Measurements from ENCODE around the gene UBE4B. TPM values are rescaled to one million over a fixed set of nuclear protein-coding genes. Genes with fewer than 3 reads are reported as not detected.
"Not testable (repeated sequence)": the region's sequence is repeated elsewhere in the genome, so short reads cannot be mapped to it uniquely, and the experiment has no call there.

Gene UBE4B
- total RNA-seq, 1 donor from 2014 or later = 62.2 TPM

DNA sequence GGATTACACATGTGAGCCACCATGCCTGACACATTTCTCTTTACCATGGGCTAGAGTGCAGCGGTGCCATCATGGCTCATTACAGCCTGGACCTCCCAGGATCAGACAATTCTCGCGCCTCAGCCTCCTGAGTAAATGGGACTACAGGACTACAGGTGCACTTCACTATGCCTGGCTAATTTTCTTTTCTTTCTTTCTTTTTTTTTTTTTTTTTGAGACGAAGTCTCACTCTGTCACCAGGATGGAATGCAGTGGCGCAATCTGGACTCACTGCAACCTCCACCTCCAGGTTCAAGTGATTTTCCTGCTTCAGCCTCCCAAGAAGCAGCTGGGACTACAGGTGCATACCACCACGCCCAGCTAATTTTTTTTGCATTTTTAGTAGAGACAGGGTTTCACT lies 162.8 kb downstream of the UBE4B start:
- Mint-ChIP-seq H3K4me3 (ENCODE audit: unreplicated experiment) (no peak overlapping the region), H3K27me3 (ENCODE audit: unreplicated experiment) (peaks cover 2% of the 10 kb centered on the region), H3K4me1 (ENCODE audit: unreplicated experiment) (no peaks in the 10 kb centered on the region), H3K27ac (ENCODE audit: unreplicated experiment) (no peak overlapping the region), H3K36me3 (ENCODE audit: unreplicated experiment) (no peaks in the 10 kb centered on the region), H3K9me3 (ENCODE audit: unreplicated experiment) (no peaks in the 10 kb centered on the region)
- TF ChIP-seq, protein P1, sequence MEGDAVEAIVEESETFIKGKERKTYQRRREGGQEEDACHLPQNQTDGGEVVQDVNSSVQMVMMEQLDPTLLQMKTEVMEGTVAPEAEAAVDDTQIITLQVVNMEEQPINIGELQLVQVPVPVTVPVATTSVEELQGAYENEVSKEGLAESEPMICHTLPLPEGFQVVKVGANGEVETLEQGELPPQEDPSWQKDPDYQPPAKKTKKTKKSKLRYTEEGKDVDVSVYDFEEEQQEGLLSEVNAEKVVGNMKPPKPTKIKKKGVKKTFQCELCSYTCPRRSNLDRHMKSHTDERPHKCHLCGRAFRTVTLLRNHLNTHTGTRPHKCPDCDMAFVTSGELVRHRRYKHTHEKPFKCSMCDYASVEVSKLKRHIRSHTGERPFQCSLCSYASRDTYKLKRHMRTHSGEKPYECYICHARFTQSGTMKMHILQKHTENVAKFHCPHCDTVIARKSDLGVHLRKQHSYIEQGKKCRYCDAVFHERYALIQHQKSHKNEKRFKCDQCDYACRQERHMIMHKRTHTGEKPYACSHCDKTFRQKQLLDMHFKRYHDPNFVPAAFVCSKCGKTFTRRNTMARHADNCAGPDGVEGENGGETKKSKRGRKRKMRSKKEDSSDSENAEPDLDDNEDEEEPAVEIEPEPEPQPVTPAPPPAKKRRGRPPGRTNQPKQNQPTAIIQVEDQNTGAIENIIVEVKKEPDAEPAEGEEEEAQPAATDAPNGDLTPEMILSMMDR (IDR thresholded peaks at IDR 0.05) = no peak
- DNase-seq (ENCODE audit: extremely low spot score, unreplicated experiment) = no peak

DNA sequence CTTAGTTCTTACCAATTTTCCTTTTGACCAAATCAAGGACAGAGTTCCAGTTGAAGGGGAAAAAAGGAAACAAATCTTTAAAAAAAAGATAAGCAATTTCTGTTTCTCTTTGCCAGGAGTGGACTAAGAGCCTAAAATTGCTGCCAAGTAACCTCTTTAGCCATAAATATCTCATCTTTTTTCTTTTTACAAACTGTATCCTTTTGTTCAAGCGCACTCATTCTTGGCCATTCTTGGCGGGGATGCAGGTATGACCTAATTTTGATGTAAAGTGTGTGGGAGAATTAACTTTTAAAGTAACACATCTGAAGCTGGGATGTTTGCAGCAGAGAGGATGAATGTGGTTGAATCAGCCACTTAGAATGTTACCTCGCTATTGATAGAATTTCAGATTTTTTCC lies 164.2 kb downstream of the UBE4B start:
- no peaks in the 10 kb centered on the region for H3K4me1 Mint-ChIP-seq (ENCODE audit: unreplicated experiment)
- H3K27ac Mint-ChIP-seq (ENCODE audit: unreplicated experiment) = no peak overlapping the region
- peaks cover 2% of the 10 kb centered on the region for H3K27me3 Mint-ChIP-seq (ENCODE audit: unreplicated experiment)
- H3K4me3 Mint-ChIP-seq (ENCODE audit: unreplicated experiment) = no peak overlapping the region
- H3K9me3 Mint-ChIP-seq (ENCODE audit: unreplicated experiment) = no peaks in the 10 kb centered on the region
- DNase-seq (ENCODE audit: extremely low spot score, unreplicated experiment) = no peak
- TF ChIP-seq, protein P1 (IDR thresholded peaks at IDR 0.05) = no peak
- no peaks in the 10 kb centered on the region for H3K36me3 Mint-ChIP-seq (ENCODE audit: unreplicated experiment)

DNA sequence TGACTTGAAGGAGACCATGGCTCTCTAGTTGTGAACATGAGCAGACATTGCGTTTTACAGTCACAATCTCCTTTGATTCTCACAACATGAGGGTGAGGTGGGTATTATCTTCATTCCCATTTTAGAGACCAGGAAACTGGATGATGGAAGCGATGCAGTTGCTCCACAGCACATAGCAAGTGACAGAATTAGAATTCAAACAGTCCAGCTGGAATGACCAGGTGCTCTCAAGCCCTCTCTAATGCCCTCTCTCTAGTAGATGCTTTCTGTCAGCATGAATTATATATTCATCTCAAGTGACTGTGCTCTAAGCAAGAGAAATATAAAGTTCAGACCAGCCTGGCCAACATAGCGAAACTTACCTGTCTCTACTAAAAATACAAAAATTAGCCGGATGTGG lies 167.9 kb downstream of the UBE4B start:
- Mint-ChIP-seq H3K4me3 (ENCODE audit: unreplicated experiment) (no peak overlapping the region), H3K4me1 (ENCODE audit: unreplicated experiment) (no peaks in the 10 kb centered on the region), H3K36me3 (ENCODE audit: unreplicated experiment) (no peaks in the 10 kb centered on the region), H3K9me3 (ENCODE audit: unreplicated experiment) (no peaks in the 10 kb centered on the region), H3K27ac (ENCODE audit: unreplicated experiment) (no peak overlapping the region), H3K27me3 (ENCODE audit: unreplicated experiment) (no peaks in the 10 kb centered on the region)
- DNase-seq (ENCODE audit: extremely low spot score, unreplicated experiment) = no peak
- TF ChIP-seq, protein P1 (IDR thresholded peaks at IDR 0.05) = no peak

DNA sequence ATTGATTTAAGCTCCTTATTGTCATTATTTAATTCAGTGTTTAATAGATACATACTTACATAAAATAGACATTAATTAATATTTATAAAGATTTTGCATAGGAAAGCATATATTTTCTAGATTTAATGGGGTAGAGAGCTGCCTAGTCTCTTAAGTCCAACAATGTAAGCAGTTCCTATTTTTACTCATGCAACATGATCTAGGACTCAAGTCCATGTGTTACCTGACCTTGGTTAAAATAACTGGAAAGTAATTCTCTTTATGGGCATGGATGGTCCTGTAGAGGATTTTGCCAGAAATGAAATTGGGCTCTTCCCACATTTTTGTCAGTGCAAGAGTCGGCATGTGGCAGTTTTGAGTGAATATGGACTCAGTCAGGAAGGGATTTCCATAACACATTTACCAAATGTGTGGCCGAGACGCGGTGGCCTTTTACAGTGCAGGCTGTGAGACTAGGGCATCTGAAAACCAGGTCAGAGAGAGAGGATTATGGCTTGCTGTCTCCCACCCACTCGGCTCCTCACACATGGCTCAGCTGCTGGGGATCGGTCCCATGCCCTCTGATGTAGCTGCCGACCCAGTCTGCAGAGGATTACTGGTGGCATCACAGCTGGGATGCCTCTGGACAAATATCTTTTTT lies 171.4 kb downstream of the UBE4B start:
- TF ChIP-seq, protein P1 (IDR thresholded peaks at IDR 0.05) = no peak
- H3K36me3 Mint-ChIP-seq (ENCODE audit: unreplicated experiment) = no peaks in the 10 kb centered on the region
- no peaks in the 10 kb centered on the region for H3K9me3 Mint-ChIP-seq (ENCODE audit: unreplicated experiment)
- H3K4me1 Mint-ChIP-seq (ENCODE audit: unreplicated experiment) = peaks cover under 1% of the 10 kb centered on the region
- H3K27ac Mint-ChIP-seq (ENCODE audit: unreplicated experiment) = no peak overlapping the region
- H3K27me3 Mint-ChIP-seq (ENCODE audit: unreplicated experiment) = no peaks in the 10 kb centered on the region
- no peak overlapping the region for H3K4me3 Mint-ChIP-seq (ENCODE audit: unreplicated experiment)
- no peak for DNase-seq (ENCODE audit: extremely low spot score, unreplicated experiment)

DNA sequence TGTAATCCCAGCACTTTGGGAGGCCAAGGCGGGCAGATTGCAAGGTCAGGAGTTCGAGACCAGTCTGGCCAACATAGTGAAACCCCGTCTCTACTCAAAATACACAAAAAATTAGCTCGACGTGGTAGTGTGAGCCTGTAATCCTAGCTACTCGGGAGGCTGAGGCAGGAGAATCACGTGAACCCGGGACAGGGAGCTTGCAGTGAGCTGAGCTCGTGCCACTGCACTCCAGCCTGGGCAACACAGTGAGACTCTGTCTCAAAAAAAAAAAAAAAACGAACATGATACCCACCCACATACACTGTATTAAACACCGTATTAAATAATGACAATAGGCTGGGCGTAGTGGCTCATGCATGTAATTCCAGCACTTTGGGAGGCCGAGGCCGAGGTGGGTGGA lies 172.4 kb downstream of the UBE4B start:
- H3K27me3 Mint-ChIP-seq (ENCODE audit: unreplicated experiment); H3K4me1 Mint-ChIP-seq (ENCODE audit: unreplicated experiment); H3K27ac Mint-ChIP-seq (ENCODE audit: unreplicated experiment); H3K4me3 Mint-ChIP-seq (ENCODE audit: unreplicated experiment); H3K36me3 Mint-ChIP-seq (ENCODE audit: unreplicated experiment); H3K9me3 Mint-ChIP-seq (ENCODE audit: unreplicated experiment); DNase-seq (ENCODE audit: extremely low spot score, unreplicated experiment): not testable (repeated sequence)

DNA sequence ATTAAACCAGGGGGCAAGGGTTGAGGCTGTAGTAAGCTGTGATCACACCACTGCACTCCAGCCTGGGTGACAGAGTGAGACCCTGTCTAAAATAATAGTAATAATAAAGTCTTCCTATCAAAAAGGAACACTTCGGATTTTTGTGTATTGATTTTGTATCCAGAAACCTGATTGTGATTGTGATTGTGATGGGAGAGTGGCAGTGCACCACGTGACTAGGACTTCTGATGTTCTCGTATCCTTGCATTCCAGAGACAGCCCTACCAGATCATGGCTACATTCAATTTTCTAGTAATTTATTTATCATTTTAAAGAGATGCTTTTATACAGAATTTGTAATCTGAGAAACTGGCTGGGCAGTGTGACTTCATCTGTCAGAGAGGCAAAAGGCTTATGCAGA lies 175.1 kb downstream of the UBE4B start:
- TF ChIP-seq, protein P1 (IDR thresholded peaks at IDR 0.05) = no peak
- H3K4me3 Mint-ChIP-seq (ENCODE audit: unreplicated experiment) = no peak overlapping the region
- H3K27me3 Mint-ChIP-seq (ENCODE audit: unreplicated experiment) = no peaks in the 10 kb centered on the region
- no peaks in the 10 kb centered on the region for H3K9me3 Mint-ChIP-seq (ENCODE audit: unreplicated experiment)
- DNase-seq (ENCODE audit: extremely low spot score, unreplicated experiment) = no peak
- H3K36me3 Mint-ChIP-seq (ENCODE audit: unreplicated experiment) = no peaks in the 10 kb centered on the region
- peaks cover 18% of the 10 kb centered on the region for H3K4me1 Mint-ChIP-seq (ENCODE audit: unreplicated experiment)
- H3K27ac Mint-ChIP-seq (ENCODE audit: unreplicated experiment) = no peak overlapping the region
